ENCODE data around the gene WDR70. TPM values are rescaled to one million over a fixed set of nuclear protein-coding genes. Genes with fewer than 3 reads are reported as not detected.

WDR70 gene
- total and polyA plus RNA-seq, 2 of the 8 experiments (the other 6 are each of a cell fraction or from before 2014, with no cell fraction given) = 10.6 to 37.4 TPM

- TF ChIP-seq SP4 (IDR thresholded peaks at IDR 0.05; ENCODE audit: low read length) (no peak), ATF2 (IDR thresholded peaks at IDR 0.05; ENCODE audit: low read length) (no peak), CTBP2 (IDR thresholded peaks at IDR 0.05; ENCODE audit: borderline replicate concordance, insufficient read depth, insufficient read length, low read length) (no peak), SIRT6 (IDR thresholded peaks at IDR 0.05; ENCODE audit: low read length) (no peak), CREB1 (IDR thresholded peaks at IDR 0.05) (no peak), KDM4A (IDR thresholded peaks at IDR 0.05; ENCODE audit: low read depth, low read length, severe bottlenecking) (no peak)
These were observed 175.3 kb downstream of the WDR70 start (continued) for GRCh38 chr5:37554405-37554739.
